ENCODE results near the gene TBC1D16. TPM values are rescaled to one million over a fixed set of nuclear protein-coding genes. Genes with fewer than 3 reads are reported as not detected.
"Not testable (repeated sequence)": the region's sequence is repeated elsewhere in the genome, so short reads cannot be mapped to it uniquely, and the experiment has no call there.

The TBC1D16 gene
- total RNA-seq, 2 donors from 2014 or later, result 1.6 to 1.8 TPM

DNA sequence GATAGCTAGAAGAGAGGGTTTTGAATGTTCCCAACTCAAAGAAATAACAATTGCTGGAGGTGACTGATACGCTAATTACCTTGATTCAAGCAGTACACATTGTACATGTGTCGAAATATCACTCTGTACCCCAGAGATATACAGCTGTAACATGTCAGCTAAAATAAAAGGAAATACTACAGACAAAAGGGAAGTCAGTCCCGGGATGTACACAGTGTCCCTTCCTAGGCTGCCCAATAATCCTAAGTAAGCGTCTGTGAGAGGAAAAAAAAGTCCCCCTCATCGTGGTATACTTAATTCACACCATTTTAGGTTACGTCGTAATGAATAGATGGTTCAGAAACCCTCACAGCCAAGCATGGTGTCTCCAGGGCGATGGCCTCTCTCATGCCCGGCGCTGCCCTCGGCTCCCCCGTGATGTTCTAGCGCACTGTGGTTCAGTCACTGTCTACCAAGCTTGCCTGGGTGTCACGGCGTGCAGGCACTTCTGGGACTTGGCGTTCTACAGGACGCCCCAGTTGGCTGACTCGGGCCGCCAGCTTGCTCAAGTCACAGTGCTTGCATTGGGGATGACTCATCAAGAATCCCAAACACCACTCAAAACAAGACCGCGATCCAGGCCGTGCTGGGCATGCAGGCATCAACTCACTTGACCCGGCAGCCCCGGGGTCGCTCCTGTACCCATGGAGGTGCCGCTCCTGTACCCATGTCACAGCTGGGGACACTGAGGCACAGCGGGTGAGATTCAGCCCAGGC lies 28.3 kb upstream of the TBC1D16 start:
- Mint-ChIP-seq H3K36me3 (ENCODE audit: low read depth) (no peaks in the 10 kb centered on the region), H3K9me3 (no peaks in the 10 kb centered on the region)
- ATAC-seq (replicated peaks), result no peak

DNA sequence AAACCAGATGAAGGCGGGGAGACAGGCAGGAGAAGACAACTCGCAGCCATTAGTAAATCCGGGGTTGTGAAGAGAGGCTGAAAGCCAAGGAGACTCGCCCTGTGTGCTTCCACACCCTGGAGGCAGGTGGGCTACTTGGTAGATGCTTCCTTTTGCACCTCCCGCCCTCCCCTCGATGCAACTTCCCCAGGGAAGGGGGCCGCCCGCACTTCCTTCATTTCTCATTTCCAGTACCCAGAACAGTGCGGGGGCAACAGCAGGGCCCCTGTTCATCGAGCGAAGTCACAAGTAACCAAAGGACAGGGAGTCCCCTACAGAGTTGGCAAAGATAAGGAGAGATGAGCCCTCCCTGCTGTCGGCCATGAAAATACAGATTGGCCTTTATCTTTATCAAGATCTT lies 25.7 kb upstream of the TBC1D16 start:
- Mint-ChIP-seq H3K36me3 (ENCODE audit: low read depth) (no peaks in the 10 kb centered on the region), H3K27me3 (no peaks in the 10 kb centered on the region)

More for the DNA sequence above, 28.3 kb upstream of the TBC1D16 start:
- H3K27me3 Mint-ChIP-seq, result peaks cover 5% of the 10 kb centered on the region
- H3K27ac Mint-ChIP-seq, result no peak overlapping the region
- H3K4me1 Mint-ChIP-seq, result no peaks in the 10 kb centered on the region
- H3K4me3 Mint-ChIP-seq, result no peak overlapping the region

DNA sequence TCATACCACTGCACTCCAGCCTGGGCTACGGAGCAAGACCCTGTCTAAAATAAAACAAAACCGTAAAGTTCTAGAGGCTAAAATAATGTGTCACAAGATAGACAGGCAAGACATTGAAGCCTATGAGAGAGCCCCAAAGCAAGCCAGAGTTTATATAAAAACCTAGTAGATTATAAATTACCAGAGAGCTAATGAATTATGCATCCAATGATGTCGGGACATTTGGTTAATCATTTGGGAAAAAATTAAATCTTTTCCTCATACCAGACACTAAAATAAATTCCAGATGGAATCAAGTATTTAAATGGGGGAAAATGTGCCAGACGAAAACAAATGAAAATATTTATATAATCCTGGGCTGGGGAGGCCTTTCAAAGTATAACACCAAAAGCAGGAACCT lies 25.0 kb upstream of the TBC1D16 start:
- Mint-ChIP-seq H3K4me3 (no peak overlapping the region), H3K27me3 (no peaks in the 10 kb centered on the region), H3K9me3 (no peaks in the 10 kb centered on the region), H3K27ac (no peak overlapping the region), H3K4me1 (no peaks in the 10 kb centered on the region), H3K36me3 (ENCODE audit: low read depth) (no peaks in the 10 kb centered on the region)
- ATAC-seq (replicated peaks), result no peak

More for the DNA sequence above, 25.7 kb upstream of the TBC1D16 start:
- Mint-ChIP-seq H3K9me3 (no peaks in the 10 kb centered on the region), H3K4me3 (no peak overlapping the region), H3K4me1 (no peaks in the 10 kb centered on the region), H3K27ac (no peak overlapping the region)
- ATAC-seq (replicated peaks), result no peak

DNA sequence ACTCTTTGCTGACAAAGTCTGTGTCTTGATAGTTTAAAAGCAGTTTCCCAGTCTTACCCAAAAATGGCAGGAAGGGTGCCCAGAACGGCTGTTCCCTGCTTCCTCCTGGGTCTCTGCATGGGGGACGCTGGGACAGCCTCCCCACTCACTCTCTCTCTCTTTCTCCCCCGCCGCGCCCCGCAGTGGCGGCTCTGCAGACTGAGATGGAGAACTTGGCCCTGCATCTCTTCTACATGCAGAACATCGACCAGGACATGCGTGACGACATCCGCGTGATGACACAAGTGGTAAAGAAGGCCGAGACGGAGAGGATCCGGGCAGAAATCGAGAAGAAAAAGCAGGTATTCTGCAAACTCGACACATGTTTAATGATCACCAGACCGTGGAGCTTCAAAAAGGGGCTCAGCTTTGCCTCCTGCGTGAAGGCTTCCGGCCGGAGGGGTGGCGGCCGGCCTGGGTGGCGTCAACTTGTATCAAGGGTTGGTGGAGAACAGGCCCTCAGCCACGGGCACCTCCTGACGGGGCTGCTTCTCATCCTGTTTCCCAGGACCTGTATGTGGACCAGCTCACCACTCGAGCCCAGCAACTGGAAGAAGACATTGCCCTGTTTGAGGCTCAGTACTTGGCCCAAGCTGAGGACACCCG lies 22.8 kb upstream of the TBC1D16 start:
- H3K4me3 Mint-ChIP-seq, result no peak overlapping the region
- H3K36me3 Mint-ChIP-seq (ENCODE audit: low read depth), result no peaks in the 10 kb centered on the region
- H3K27me3 Mint-ChIP-seq, result no peaks in the 10 kb centered on the region
- ATAC-seq (replicated peaks), result no peak
- H3K4me1 Mint-ChIP-seq, result no peaks in the 10 kb centered on the region
- H3K27ac Mint-ChIP-seq, result no peak overlapping the region
- no peaks in the 10 kb centered on the region for H3K9me3 Mint-ChIP-seq

DNA sequence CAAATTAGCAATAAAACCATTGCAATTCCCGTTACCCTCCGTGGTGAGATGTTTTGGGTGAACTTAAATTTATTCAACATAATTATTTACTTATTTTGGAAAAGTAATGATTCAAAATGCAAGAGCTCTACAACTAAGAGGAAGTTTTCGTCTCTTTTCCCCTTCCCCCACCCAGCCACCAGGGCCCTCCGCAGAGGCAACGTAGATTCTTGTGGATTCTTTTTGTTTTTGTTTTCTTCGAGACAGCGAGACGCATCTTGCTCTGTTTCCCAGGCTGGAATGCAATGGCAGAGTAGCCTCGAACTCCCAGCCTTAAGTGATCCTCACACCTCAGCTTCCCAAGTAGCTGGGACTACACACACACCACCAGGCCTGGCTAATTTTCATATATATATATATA lies 19.9 kb upstream of the TBC1D16 start:
- no peak overlapping the region for H3K27ac Mint-ChIP-seq
- ATAC-seq (replicated peaks), result no peak
- no peaks in the 10 kb centered on the region for H3K36me3 Mint-ChIP-seq (ENCODE audit: low read depth)
- no peaks in the 10 kb centered on the region for H3K9me3 Mint-ChIP-seq
- H3K27me3 Mint-ChIP-seq, result no peaks in the 10 kb centered on the region
- H3K4me3 Mint-ChIP-seq, result no peak overlapping the region
- H3K4me1 Mint-ChIP-seq, result no peaks in the 10 kb centered on the region

DNA sequence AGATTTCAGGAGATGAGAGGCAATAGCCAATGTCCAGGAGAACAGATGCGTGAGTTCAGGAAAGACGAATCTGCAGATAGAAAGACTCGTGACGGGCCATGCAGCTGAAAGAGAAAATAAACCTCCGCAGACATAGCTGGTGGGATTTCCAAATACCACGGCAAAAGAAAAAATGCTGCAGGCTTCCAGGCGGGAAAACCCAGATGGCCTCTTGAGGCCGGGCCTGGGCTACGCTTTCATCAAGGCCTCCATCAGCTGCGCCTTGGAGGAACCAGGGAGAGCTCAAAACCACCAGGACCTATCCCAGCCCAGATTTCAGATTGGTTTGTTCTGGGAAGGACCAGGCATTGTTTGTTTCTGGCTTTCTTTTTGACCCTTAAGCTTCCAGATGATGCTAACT lies 17.4 kb upstream of the TBC1D16 start:
- no peak overlapping the region for H3K27ac Mint-ChIP-seq
- H3K27me3 Mint-ChIP-seq, result no peaks in the 10 kb centered on the region
- H3K36me3 Mint-ChIP-seq (ENCODE audit: low read depth), result no peaks in the 10 kb centered on the region
- no peaks in the 10 kb centered on the region for H3K9me3 Mint-ChIP-seq
- ATAC-seq (replicated peaks), result no peak
- H3K4me1 Mint-ChIP-seq, result no peaks in the 10 kb centered on the region
- no peak overlapping the region for H3K4me3 Mint-ChIP-seq

DNA sequence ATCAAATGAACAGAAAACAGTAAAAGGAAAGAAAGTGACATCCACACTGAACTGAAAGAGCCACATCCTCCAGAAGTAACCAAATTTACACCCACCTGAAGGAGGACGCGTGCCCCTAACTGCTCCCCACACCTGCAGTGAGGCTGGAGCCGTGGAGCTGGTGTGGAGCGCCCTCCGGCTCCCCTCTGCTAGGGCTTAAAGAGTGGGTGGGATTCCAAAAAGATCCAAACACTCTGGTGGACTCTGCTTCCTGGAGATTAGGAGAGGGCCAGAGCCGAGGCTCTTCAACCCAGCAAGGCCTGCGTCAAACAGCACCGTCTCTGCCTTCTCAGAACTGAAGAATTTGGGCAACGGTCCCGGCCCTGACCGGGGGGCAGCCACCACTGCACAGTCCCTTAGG lies 16.0 kb upstream of the TBC1D16 start:
- Mint-ChIP-seq H3K4me3 (no peak overlapping the region), H3K4me1 (no peaks in the 10 kb centered on the region), H3K27me3 (no peaks in the 10 kb centered on the region), H3K27ac (no peak overlapping the region), H3K9me3 (no peaks in the 10 kb centered on the region), H3K36me3 (ENCODE audit: low read depth) (no peaks in the 10 kb centered on the region)
- ATAC-seq (replicated peaks), result no peak

DNA sequence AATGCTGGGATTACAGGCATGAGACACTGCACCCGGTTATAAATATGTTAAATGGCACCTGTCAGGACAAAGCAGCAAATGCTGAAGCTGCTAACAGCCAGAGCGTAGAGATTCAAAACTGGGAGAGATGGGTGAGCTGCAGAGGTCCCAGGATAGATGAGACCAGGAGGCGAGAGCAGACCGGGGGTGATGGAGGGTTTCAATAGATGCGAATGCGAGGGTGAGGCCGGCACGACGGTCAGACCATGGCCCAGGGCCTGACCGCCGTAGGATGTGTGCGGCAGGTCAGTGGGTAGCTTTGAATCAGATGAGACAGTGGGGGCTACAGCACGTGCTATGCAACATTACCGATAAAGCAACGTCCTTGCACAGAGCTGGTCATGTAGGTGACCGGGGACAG lies 15.0 kb upstream of the TBC1D16 start:
- ATAC-seq (replicated peaks), result no peak
- H3K36me3 Mint-ChIP-seq (ENCODE audit: low read depth), result no peaks in the 10 kb centered on the region
- H3K4me1 Mint-ChIP-seq, result no peaks in the 10 kb centered on the region
- no peaks in the 10 kb centered on the region for H3K9me3 Mint-ChIP-seq
- H3K27me3 Mint-ChIP-seq, result no peaks in the 10 kb centered on the region
- no peak overlapping the region for H3K4me3 Mint-ChIP-seq
- no peak overlapping the region for H3K27ac Mint-ChIP-seq

DNA sequence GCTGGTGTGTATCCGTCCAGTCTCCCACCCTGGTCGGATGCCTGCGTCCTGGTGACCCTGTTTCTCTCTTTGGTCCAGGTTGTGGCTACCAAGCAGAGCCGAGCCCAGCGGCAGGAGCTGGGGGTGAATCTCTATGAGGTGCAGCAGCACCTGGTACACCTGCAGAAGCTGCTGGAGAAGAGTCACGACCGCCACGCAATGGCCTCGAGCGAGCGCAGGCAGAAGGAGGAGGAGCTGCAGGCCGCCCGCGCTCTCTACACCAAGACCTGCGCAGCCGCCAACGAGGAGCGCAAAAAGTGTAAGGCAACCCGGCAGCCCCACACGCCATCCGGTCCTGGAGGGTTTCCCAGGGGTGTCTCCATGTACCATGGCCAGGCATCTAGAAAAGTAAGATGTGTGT lies 14.3 kb upstream of the TBC1D16 start:
- ATAC-seq (replicated peaks), result no peak
- Mint-ChIP-seq H3K27me3 (no peaks in the 10 kb centered on the region), H3K36me3 (ENCODE audit: low read depth) (no peaks in the 10 kb centered on the region), H3K9me3 (no peaks in the 10 kb centered on the region), H3K27ac (no peak overlapping the region), H3K4me1 (no peaks in the 10 kb centered on the region), H3K4me3 (no peak overlapping the region)

DNA sequence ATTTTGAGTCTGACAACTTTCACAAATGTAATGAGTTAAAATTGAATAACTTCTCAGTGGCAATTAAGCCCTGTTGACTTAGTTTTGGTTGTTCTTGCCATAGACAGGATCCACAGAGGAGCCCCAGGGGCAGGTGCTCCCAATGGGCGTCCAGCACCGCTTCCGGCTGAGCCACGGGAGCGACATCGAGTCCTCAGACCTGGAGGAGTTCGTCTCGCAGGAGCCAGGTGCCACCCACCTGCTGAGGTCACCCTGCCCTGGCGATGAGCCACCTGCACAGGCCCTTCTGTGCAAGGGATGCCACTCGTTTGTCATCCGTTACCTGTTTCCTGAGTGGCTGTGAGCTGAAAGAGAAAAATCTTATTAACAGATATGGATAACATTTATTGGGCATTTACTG lies 11.5 kb upstream of the TBC1D16 start:
- no peaks in the 10 kb centered on the region for H3K4me1 Mint-ChIP-seq
- no peaks in the 10 kb centered on the region for H3K27me3 Mint-ChIP-seq
- H3K36me3 Mint-ChIP-seq (ENCODE audit: low read depth), result no peaks in the 10 kb centered on the region
- no peaks in the 10 kb centered on the region for H3K9me3 Mint-ChIP-seq
- H3K4me3 Mint-ChIP-seq, result no peak overlapping the region
- no peak overlapping the region for H3K27ac Mint-ChIP-seq
- ATAC-seq (replicated peaks), result no peak

DNA sequence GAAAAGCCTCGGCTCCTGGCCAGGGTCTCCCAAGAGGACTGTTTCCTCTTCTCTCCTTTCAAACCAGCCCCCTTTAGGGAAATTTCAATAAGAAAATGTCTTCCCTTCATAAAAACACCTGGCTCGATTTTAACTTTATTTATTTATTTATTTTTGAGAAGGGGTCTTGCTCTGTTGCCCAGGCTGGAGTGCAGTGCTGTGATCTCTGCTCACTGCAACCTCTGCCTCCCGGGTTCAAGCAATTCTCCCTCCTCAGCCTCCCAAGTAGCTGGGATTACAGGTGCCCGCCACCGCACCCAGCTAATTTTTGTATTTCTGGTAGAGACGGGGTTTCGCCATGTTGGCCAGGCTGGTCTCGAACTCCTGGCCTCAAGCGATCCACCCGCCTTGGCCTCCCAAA lies 11.0 kb upstream of the TBC1D16 start:
- not testable (repeated sequence) for H3K27ac Mint-ChIP-seq

DNA sequence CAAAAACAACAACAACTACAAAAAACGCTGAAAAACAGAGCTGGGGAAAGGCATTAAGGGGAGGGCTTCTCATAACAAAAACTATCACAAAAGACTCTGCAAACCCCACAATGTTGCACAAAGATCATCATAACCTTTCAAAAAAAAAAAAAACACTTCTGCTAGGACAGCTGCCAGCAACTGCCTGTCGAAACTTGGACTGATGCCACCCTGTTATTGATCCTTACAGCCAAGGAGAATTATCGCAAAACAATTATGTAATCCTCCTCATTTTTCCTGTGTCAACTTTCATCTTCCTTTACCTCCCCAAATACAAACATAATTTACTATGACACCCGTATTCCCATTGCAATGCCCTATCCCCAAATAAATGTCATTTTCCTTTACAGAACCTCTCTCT lies 10.0 kb upstream of the TBC1D16 start:
- Mint-ChIP-seq H3K36me3 (ENCODE audit: low read depth) (no peaks in the 10 kb centered on the region), H3K4me3 (no peak overlapping the region), H3K27me3 (no peaks in the 10 kb centered on the region), H3K4me1 (no peaks in the 10 kb centered on the region), H3K27ac (no peak overlapping the region), H3K9me3 (no peaks in the 10 kb centered on the region)
- ATAC-seq (replicated peaks), result no peak

More for the DNA sequence above, 11.0 kb upstream of the TBC1D16 start:
- not testable (repeated sequence) for H3K4me3 Mint-ChIP-seq; H3K9me3 Mint-ChIP-seq; H3K27me3 Mint-ChIP-seq; H3K36me3 Mint-ChIP-seq (ENCODE audit: low read depth); H3K4me1 Mint-ChIP-seq; ATAC-seq (replicated peaks)

DNA sequence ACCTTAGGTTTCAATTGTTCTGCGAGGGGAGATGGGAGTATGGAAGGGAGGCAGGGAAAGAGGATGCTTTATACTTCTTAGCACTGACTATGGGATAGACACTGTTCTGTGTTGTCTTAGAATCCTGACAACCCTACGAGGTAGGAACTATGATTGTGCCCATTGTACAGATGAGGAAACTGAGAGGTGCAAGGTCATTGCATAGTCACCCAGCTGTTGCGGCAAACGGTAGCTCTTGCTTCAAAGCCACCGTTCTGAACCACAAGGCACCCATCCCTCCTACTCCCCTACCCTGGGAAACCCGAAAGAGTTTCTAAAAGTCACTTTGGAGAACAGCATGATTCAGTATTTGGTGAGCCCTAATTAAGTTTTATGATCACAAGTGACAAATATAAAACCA lies 8.3 kb upstream of the TBC1D16 start:
- peak; percentile 65 for ATAC-seq (replicated peaks)
- no peak overlapping the region for H3K27ac Mint-ChIP-seq
- H3K36me3 Mint-ChIP-seq (ENCODE audit: low read depth), result no peaks in the 10 kb centered on the region
- no peaks in the 10 kb centered on the region for H3K27me3 Mint-ChIP-seq
- no peaks in the 10 kb centered on the region for H3K9me3 Mint-ChIP-seq
- H3K4me3 Mint-ChIP-seq, result no peak overlapping the region
- H3K4me1 Mint-ChIP-seq, result no peaks in the 10 kb centered on the region

DNA sequence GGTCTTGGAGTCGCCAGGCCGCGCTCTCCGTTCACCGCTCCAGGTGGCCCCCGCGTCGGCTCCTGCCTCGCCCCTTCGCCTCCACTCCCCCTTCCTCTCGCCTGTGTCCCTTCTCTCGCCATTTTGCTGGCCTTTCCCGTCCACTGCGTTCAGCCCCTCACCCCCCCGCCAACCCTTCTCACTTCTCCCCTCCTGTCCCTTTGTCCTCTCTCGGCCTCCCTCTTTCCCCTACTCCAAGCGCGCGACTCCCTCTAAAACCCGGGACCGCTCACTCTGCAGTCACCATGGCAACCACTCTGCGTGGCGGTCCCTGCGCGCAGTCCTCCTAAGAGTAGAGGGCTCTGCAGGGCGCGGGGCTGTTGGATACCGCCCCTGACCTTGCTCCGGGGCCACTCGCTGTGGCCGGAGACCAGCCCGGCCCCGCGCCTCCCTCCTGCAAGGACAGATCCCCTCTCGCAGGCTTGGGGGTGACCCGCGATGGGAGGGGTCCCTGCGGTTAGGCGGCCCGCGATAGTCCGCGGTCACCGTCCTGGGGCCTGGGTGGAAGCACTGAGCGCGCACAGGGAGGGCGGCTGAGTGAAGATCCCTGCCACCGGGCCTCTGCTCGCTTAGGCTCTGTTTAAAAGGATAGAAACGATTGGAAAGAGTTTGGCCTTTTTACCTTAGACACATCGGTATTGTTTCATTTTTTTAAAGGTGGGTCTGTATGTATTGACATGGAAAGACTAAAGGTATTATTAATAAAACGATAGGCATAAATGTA lies 1.2 kb upstream of the TBC1D16 start:
- Mint-ChIP-seq H3K4me1 (peaks cover 5% of the 10 kb centered on the region), H3K4me3 (peak overlapping the region; percentile 78), H3K36me3 (ENCODE audit: low read depth) (no peaks in the 10 kb centered on the region), H3K27ac (peak overlapping the region; percentile 82), H3K9me3 (no peaks in the 10 kb centered on the region), H3K27me3 (no peaks in the 10 kb centered on the region)
- ATAC-seq (replicated peaks), result peak; percentile 21

Data from activated T-helper 17 cell treated with anti-CD3 and anti-CD28 coated beads, Interleukin-2, amount 50 U/mL, for 72 hours (primary cell).